ENCODE data around the gene UQCRQ.

- TF ChIP-seq CTCF (IDR thresholded peaks at IDR 0.05 in 4 of 5, conservative IDR thresholded peaks at IDR 0.05 in 1 of 5) (no peak), POLR2A (IDR thresholded peaks at IDR 0.05) (no peak)
These were observed 23.1 kb downstream of the UQCRQ start for GRCh38 chr5:132889501-132889900.
